HG02884 (cell line): ENCODE results near the gene FOXB1.

Experiments used
- ATAC-seq: cut with Tn5 transposase; IDR thresholded peaks from one replicate; pipeline ENCODE4 v1.9.1; 2021; ENCODE audit warnings: mild to moderate bottlenecking, moderate library complexity; ENCODE audit not compliant: unreplicated experiment

Gene FOXB1

DNA sequence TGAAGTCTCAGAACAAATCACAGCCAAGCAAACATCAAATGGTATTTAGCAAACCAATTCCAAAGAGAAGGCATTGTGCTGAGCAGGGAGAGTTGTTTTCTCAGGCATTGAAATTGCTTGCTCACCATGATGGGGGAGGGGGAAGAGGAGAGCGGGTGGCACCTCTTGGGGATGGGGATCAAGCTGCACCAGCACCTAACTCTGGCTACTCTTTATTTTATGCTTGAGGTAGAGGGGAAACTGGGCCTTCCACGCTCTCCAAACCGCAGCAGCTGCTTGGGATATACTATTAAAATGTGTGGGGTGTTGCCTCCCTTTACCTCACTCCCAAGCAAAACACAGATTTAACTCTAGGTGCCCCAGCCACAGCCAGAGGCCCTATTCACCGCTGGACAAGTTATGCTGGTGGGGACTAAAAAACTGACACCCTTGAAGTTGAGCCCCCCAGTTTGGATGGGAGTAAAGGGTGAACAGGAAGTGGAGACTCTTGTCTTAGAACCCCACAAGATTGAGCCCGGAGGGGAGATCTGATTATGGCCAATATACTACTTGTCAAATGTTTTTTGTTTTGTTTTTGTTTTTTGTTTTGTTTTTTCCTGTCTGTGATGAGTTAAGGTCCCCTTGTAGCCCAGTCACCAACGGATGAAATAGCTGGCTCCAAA is 5.0 kb upstream of the FOXB1 start:
- no peak for ATAC-seq

DNA sequence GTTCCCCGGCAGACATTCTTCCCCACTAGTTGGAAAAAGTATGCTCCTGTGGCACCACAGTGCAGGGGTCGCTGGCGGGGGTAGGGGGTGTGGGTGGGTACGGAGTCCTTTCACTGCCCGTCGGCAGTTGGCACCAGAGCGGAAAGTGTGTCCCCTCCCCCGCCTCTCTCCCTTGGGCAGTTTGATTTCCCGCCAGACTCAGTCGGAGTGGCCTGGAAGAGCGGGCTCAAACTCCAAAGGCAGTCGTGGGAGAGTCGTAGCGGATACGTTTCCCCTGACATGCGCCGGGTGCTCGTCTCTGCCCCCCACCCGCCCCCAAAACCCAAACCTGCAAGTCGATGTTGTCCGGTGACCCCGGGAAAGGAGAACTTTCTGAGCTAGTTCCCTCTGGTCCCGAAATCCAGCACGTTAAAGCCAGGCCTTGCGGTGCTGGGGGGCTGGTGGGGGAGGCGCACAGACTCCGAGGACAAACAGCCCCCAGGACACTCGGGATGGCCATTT is 4.4 kb upstream of the FOXB1 start:
- no peak for ATAC-seq

DNA sequence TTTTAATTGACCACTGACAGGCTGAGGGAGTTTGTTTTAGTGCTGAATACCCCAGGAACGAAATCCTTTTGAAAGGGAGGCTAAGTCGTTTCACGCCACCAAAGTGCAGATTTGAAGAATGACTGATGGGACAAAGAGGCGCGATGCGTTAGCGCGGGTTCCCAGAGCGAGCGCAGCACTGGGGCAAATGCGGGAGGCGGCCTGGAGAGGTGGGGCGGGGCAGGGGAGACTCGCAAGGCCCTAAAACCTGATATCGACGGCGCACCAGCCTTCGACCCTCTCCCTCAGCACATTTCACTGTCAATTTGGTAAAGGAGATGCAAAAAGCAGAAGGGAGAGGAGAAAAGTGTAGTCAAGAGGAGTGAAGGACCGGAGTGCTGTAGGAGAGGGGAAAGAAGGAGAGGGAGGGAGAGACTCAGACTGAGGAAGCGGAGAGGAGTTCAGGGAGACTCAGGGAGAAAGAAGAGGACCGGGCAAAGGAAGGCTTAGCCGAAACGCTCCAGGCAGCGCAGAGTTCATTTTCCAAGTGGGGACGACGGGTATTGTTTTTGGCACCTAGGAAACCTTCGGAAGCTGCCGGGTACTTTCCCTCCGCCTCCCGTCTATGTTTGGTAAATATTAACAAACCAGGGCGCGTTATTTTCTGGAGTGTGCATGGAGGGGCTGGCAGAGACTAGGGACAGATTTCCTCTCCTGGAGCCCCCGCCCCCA is 3.8 kb upstream of the FOXB1 start:
- no peak for ATAC-seq

DNA sequence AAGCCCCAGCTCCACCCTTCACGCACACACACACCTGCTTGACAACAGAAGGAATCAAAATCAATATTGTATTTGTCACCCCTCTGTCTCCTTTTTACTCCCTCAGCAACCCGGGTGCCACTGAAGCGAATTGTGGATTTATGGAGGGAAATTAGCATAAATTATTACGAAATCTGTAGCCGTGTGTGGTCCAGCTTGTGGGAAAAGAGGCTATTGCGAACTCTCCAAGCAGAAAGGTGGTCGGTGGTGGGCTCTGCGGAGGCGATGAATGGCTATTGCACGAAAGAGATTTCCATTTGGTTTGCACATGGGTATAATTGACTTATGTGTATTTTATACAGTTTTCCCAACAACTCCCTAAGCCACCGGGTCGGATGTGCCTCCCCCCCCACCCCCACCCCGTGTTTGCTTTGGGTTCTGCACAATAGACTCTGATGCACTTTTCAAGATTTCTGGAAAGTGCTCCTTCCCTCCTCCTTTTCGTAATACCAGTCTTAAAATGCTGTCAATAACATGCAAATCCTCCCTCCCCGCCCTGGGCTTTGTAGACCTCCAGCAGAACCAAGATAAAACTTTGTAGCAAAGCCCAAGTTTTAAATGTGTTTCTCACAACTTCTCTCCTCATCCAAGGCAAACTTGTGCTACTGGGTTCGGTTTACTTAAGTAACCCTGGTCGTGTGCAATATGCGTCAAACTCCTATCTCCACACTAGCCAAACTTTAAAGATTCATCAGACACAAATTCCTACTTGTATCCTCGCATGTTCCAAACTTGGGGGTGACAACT is 3.1 kb upstream of the FOXB1 start:
- ATAC-seq: no peak

DNA sequence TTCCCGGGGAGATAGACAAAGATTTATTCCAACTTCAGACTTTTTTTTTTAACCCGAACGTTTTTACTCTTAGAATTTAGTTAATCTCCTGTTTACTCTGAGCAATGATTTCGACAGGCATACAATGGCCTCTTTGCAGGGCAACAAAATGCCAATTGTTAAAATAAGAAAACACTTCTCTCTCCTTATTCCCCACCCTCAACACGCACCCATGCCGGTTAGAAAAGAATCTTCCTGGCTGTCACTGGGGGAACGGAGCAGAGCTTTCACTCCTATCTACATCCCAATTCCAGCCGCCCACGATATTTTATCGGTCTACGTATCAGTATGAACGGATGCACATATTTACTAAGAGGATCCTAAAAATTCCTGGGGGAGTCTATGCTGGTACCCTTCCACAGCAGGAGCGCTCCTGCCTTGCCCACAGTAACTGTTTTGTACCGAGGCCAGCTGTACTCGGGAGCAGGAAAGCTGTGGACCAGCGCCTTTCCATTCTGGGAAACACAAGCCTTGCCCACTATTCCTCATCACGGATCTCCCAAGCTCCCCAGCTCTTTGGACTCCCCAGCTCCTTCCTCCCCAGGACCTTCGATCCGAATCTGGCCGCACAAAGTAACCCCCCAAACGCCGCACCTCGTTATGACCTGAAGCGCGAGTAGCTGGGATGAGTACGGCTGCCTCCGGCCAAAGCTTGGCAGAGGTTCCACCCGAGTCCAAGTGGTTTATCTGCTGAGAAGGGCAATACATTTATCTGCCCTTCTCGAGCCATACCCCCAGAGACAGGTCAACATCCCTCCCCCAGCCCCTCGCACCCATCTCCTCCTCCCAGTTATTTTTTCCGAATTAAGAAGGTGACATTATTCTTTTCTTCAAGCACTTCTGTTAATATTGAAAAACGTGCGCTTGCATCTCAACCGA is 2.2 kb upstream of the FOXB1 start:
- ATAC-seq: no peak

DNA sequence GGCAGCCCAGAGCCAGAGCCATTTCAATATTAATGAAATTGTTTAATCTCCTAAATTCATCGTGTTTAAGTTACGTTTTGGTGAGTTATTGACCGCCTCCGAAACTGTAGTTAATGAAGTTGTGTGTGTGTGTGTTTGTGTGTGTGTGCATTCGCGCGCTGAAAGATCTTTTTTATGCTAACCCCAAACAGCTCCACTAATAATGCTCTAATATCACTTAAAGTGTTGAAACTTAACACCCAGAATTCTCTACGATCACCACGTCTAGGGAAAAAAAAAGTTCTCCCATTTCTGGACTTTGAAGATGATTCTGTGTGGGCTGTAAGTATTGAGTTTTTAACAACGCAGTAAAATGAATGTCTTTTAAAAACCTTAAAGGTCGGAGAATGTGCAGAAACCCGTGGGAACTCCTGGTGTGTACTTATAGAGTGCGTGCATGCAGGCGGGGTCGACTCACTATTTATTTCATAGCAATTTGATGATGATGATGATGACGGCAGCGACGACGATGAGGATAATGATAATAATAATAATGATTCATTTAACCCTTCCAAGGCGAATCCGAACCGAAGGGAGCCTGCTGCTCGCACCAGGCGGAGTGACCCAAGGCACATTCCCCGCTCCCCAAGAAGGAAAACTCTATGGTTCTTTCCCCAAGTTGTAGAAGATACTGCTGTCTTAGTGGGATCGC is 1.4 kb upstream of the FOXB1 start:
- no peak for ATAC-seq

DNA sequence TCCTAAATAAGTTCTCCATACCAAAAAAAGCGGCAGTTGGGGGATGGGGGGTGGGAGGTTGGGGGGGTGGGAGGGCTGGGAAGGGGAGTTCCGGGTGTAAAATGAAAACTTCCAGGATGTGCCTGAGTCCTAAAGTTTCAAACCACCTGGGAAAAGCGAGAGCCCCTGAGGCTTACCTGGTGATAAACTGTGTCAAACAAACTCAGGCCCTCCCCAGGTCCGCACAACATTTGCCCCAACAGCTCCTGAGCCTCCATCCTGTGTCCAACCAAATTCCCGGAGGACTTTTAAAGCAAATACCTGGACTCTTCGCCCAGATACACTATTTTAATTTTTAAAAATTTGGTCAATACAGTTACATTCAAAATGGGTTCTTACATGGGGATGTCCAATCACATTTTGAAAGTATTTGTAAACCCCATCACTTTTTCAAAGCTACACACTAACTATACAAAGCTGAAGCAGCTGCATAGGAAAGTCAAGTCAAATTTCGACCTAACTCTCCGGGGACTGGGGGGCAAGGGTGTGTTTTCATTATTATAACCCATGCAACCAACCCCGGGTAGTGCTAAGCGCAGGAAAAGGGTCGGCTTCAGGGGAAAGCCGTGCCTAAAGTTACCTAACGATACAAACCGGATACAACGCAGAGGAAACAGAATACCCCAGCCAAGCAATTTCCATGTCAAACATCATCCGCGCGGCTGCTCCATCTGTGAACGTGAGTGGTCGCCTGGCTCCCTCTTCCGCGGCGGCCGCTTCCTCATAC is 685 bp upstream of the FOXB1 start:
- ATAC-seq: no peak

DNA sequence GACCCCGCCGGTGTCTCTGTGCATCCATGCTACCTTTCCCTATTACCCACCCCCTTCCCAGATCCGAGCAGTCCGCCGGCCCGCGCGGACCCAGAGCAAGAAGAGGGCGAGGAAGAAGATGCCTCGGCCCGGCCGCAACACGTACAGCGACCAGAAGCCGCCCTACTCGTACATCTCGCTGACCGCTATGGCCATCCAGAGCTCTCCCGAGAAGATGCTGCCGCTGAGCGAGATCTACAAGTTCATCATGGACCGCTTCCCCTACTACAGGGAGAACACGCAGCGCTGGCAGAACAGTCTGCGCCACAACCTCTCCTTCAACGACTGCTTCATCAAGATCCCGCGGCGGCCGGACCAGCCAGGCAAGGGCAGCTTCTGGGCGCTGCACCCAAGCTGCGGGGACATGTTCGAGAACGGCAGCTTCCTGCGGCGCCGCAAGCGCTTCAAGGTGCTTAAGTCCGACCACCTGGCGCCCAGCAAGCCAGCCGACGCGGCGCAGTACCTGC is 788 bp downstream of the FOXB1 start:
- no peak for ATAC-seq

DNA sequence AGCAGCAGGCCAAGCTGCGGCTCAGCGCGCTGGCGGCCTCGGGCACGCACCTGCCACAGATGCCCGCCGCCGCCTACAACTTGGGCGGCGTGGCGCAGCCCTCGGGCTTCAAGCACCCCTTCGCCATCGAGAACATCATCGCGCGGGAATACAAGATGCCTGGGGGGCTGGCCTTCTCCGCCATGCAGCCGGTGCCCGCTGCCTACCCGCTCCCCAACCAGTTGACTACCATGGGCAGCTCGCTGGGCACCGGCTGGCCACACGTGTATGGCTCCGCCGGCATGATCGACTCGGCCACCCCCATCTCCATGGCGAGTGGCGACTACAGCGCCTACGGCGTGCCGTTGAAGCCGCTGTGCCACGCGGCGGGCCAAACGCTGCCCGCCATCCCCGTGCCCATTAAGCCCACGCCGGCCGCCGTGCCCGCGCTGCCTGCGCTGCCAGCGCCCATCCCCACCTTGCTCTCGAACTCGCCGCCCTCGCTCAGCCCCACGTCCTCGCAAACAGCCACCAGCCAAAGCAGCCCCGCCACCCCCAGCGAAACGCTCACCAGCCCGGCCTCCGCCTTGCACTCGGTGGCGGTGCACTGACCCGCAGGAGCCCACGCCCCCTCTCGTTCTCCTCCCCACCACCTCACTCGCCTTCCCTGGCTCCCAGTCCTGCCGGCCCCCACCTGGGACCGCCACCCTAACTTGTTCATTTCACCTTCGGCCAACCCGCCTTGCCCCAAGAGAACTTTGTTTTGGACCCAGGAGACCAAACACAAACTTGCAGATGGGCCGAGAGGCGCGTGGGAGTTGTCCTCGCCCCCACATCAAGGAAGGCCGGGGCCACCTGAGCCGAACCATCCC is 1.5 kb downstream of the FOXB1 start:
- no peak for ATAC-seq

DNA sequence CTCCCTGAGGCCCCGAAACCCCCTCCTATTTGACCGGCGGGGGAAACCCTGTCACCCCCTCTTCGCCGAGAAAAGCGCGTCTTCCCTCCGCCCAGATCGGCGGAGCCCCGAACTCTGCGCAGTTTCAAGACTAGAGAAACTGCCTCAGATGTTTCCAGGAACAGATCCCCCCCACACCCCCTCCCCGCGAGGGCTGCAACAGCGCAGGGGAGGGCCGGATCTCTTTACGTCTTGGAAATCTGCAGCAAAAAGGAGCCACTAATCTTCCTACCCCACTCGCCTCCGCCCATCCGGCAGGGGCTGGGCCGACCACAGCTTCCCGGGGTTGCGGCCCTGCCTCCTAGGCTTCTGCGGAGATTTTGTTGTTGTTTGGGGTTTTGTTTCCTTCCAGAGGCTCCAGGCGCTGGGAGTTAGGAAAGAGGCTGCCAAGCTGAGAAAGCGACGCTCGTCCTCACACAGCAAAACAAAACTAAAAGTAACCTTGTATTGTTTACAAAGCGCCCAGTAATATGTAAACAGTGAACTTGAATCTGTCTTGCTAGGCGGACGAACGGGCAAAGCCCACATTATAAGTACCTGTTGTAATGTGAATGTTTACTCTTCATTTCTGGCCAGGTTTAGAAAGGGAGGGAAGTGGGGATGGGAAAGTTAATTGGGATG is 2.2 kb downstream of the FOXB1 start:
- no peak for ATAC-seq

DNA sequence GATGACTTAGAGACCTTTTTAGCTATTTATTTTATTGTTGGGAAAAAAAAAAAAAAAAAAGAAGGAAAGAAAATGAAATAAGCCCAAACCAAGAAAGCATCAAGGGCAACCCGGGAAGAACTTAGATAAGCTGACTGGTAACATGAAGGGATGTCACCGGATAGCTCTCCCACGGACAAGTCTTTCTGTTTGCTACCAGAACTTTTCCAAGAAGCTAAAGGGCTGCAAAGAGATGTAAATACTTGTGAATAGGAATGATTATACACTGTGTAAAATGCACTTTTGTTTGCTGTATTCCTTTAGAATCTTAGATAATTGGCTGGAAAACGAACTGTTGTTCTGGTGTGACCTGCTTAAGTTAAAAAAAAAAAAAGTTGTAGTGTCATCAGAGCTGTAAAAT is 2.8 kb downstream of the FOXB1 start:
- no peak for ATAC-seq

DNA sequence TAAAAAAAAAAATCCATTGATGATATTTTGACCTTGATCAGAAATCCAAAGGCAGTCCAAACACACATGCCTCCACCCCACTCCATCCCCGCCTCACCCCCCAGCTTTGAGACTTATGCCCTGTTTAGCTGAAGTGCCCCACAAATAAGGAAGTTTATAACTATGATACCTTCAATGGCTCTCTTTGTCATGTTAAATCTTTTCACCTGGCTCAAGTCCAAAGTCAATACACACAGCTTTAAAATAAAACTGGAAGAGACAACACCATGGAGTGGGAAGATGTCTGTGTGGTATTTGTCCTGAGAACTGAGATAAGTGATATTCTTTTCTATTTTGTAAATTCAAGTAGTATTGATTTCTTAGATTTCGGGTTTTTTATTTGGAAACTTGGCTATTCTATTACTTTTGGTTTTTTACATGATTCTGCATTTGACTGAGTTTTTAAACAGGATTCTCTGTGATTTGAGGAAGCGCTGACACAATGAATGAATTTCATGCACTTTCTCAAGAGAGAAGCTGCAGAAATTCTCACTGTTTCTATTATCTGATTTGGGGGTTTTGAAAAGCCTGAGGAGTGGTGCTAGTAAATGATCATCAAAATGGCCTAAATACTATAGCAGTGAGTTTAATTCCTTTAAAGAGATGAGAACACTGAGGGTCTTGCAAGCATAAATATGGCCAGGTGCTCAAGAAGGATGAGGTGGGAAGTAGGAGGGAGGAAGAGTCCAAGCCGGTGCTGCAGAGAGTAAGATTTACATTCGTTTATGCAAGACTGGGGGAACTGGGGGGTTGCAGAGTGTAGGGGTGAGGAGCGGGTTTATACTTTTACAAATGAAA is 5.2 kb downstream of the FOXB1 start:
- no peak for ATAC-seq

DNA sequence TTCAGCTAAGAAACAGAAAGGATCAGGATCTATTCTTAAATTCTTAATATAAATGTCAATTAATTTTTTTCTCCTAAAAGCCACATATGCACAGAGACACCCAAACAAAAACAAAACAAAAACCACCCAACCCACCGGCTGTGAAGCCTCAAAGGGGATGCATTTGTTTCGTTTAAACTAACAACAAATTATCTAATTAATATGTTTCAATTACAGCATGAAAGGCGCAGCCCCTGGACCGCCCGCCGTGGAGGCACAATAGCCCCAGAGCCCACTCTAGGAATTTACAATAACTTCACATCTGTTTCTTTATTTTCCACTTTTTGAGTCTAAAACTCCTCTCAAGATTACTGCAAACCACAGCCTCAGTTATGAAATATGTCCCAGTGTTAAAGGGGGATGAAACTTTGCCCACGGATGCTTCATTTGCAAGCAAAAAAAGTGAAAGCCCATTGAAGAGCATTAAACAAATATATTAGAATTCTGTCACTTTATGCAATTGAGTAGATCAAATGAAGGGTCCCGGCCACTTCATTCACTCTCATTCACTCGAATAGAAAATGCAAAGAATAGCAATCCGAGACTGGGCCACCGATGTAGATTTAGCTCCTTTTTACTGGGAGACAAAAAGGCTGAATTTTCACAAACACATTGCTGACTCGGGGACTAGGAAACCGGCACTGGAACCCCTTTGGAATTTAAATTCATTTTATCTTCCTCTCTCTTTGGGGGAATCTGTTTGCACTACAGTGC is 6.0 kb downstream of the FOXB1 start:
- ATAC-seq: no peak

DNA sequence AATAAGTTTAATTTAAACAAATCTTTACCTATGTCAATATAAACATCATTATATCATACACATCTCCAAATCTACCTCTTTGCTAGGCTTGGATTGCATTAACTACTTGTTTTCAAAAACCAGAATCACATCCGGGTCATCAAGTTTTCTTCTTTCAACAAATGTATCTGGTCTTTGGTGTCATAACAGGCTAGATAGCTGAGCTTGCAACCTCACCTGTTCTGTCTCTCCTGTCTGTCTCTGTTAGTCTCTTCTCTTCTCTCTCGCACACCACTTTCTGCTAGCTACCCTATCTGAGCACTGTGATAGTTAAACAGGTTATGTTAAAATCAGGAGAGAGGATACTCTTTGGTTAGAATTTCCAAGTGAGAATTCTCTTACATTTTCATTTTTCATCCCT is 6.7 kb downstream of the FOXB1 start:
- no peak for ATAC-seq

DNA sequence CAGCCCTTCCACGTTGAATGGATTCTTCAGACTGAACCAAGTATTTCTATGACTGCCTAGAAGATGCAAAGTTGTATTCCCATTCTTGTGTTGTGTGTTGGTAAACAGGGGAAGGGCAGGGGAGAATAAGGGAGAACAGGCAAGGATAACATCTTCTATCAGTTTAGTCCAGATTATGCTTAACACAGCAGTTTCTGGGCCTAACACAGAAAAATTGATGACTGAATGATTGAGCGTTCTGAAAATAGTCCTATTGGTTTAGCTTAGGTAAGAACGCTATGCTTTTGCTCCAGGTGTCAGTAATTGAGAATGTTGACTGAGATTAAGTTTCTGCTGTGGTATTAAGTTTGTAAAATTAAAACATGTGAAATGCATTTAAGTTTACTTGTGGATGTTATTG is 8.6 kb downstream of the FOXB1 start:
- ATAC-seq: no peak
